ENCODE results near the gene ZNF831.
A peak's percentile ranks its signal among the peaks of the same experiment; 100 is the strongest.

The ZNF831 gene

GRCh38 chr20:59131551-59132285, 31.9 kb upstream of the ZNF831 start:
- H3K9me3 Mint-ChIP-seq (ENCODE audit: low read depth) = no peaks in the 10 kb centered on the region
- H3K4me3 Mint-ChIP-seq = no peak overlapping the region
- no peak overlapping the region for H3K27ac Mint-ChIP-seq
- H3K4me1 Mint-ChIP-seq (ENCODE audit: low read depth) = peaks cover 26% of the 10 kb centered on the region
- H3K27me3 Mint-ChIP-seq = no peaks in the 10 kb centered on the region
- peaks cover 7% of the 10 kb centered on the region for H3K36me3 Mint-ChIP-seq

DNA sequence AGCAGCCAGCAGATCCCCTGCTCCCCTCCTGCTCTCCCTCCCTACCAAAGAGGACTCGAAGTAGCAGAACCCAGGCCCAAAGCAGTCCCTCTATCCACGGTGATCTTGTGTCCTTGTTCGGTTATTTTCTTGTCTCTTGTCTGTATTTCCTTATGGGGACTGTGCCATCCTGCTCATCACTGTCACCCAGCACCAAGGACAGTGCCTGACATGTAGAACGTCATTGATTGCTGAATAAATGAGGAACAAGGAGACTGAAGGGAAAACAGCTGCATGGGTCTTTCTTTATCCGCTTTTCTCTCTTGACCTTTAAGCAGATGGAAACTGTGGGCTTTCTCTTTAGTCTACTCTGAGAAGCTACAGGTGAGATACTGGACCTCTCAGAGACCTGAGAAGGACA, 29.4 kb upstream of the ZNF831 start:
- H3K36me3 Mint-ChIP-seq = peaks cover 4% of the 10 kb centered on the region
- peaks cover 21% of the 10 kb centered on the region for H3K4me1 Mint-ChIP-seq (ENCODE audit: low read depth)
- H3K9me3 Mint-ChIP-seq (ENCODE audit: low read depth) = no peaks in the 10 kb centered on the region
- no peaks in the 10 kb centered on the region for H3K27me3 Mint-ChIP-seq
- no peak overlapping the region for H3K27ac Mint-ChIP-seq
- no peak overlapping the region for H3K4me3 Mint-ChIP-seq

DNA sequence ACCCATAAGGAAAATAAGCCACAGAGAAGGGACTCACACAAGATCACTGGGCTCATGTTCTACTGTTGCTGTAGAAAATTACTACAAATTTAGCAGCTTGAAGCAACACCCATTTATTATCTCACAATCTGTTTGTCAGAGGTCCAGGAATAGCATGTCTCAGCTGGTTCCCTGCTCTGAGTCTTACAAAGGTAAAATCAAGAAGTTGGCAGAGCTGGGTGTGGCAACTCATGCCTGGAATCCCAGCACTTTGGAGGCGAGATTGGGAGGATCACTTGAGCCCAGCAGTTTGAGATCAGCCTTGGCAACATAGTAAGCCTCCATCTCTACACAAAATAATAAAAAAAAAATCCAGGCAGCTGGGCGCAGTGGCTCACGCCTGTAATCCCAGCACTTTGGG, 28.5 kb upstream of the ZNF831 start:
- Mint-ChIP-seq H3K4me3 (no peak overlapping the region), H3K27ac (no peak overlapping the region), H3K36me3 (peaks cover 4% of the 10 kb centered on the region), H3K4me1 (ENCODE audit: low read depth) (peaks cover 24% of the 10 kb centered on the region), H3K9me3 (ENCODE audit: low read depth) (no peaks in the 10 kb centered on the region), H3K27me3 (no peaks in the 10 kb centered on the region)

GRCh38 chr20:59136027-59136426, 27.6 kb upstream of the ZNF831 start:
- Mint-ChIP-seq H3K9me3 (ENCODE audit: low read depth) (no peaks in the 10 kb centered on the region), H3K36me3 (peaks cover 4% of the 10 kb centered on the region), H3K27ac (no peak overlapping the region), H3K27me3 (no peaks in the 10 kb centered on the region), H3K4me1 (ENCODE audit: low read depth) (peaks cover 27% of the 10 kb centered on the region), H3K4me3 (no peak overlapping the region)

GRCh38 chr20:59137532-59137931, 26.1 kb upstream of the ZNF831 start:
- Mint-ChIP-seq H3K27ac (no peak overlapping the region), H3K9me3 (ENCODE audit: low read depth) (no peaks in the 10 kb centered on the region), H3K27me3 (no peaks in the 10 kb centered on the region), H3K4me1 (ENCODE audit: low read depth) (peaks cover 29% of the 10 kb centered on the region), H3K4me3 (no peak overlapping the region), H3K36me3 (peaks cover 4% of the 10 kb centered on the region)

- Mint-ChIP-seq H3K4me3 (no peak overlapping the region), H3K9me3 (ENCODE audit: low read depth) (no peaks in the 10 kb centered on the region), H3K27me3 (no peaks in the 10 kb centered on the region), H3K4me1 (ENCODE audit: low read depth) (peaks cover 29% of the 10 kb centered on the region), H3K27ac (no peak overlapping the region), H3K36me3 (peaks cover 4% of the 10 kb centered on the region)
Measured at GRCh38 chr20:59138114-59138748, 25.4 kb upstream of the ZNF831 start.

DNA sequence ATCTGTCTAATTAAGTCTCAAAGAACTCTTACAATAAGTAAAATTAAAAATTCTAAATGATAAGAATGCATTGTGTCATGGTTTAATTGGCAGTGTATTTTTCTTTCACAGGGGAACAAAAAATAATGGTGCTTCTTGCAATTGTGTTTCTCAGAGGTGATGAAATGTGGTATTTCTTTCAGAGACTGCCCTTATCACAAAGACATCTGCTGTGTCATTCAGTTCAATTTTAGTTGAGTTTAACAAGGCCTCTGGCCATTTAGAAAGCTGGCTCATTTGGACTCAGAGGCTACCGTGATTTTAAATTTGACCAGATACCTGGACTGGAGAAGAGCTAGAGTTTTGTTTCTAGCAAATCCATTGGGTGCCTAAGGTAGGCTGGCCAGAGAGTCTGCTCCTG, 23.6 kb upstream of the ZNF831 start:
- Mint-ChIP-seq H3K27me3 (no peaks in the 10 kb centered on the region), H3K36me3 (no peaks in the 10 kb centered on the region), H3K4me3 (no peak overlapping the region), H3K9me3 (ENCODE audit: low read depth) (no peaks in the 10 kb centered on the region), H3K4me1 (ENCODE audit: low read depth) (peaks cover 43% of the 10 kb centered on the region), H3K27ac (no peak overlapping the region)

- no peaks in the 10 kb centered on the region for H3K36me3 Mint-ChIP-seq
- H3K27me3 Mint-ChIP-seq = no peaks in the 10 kb centered on the region
- H3K9me3 Mint-ChIP-seq (ENCODE audit: low read depth) = no peaks in the 10 kb centered on the region
- peaks cover 61% of the 10 kb centered on the region for H3K4me1 Mint-ChIP-seq (ENCODE audit: low read depth)
- peak overlapping the region; percentile 46 for H3K27ac Mint-ChIP-seq
- H3K4me3 Mint-ChIP-seq = no peak overlapping the region
Measured at GRCh38 chr20:59141818-59142581, 21.6 kb upstream of the ZNF831 start.

DNA sequence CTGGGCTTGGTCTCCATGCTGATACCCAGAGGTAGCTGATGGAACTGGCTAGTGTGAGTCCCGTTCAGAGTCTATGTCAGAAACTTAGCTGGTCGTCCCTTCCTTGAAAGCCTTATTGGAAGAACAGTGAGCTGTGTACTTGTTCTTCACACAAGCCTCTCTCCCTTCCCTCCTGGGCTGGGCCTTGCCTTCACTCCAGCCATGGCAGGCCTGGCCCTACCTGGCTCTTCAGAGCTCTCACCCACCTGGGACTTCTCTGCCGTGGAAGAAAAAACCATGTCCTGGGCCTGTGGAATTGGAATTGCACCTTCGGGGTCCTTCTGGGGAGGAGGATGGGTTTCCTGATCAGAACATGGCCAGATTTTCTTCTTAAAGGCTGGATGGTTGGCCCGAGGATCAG, 20.3 kb upstream of the ZNF831 start:
- H3K27ac Mint-ChIP-seq = no peak overlapping the region
- peaks cover 62% of the 10 kb centered on the region for H3K4me1 Mint-ChIP-seq (ENCODE audit: low read depth)
- H3K27me3 Mint-ChIP-seq = no peaks in the 10 kb centered on the region
- peaks cover 3% of the 10 kb centered on the region for H3K36me3 Mint-ChIP-seq
- no peaks in the 10 kb centered on the region for H3K9me3 Mint-ChIP-seq (ENCODE audit: low read depth)
- H3K4me3 Mint-ChIP-seq = no peak overlapping the region

DNA sequence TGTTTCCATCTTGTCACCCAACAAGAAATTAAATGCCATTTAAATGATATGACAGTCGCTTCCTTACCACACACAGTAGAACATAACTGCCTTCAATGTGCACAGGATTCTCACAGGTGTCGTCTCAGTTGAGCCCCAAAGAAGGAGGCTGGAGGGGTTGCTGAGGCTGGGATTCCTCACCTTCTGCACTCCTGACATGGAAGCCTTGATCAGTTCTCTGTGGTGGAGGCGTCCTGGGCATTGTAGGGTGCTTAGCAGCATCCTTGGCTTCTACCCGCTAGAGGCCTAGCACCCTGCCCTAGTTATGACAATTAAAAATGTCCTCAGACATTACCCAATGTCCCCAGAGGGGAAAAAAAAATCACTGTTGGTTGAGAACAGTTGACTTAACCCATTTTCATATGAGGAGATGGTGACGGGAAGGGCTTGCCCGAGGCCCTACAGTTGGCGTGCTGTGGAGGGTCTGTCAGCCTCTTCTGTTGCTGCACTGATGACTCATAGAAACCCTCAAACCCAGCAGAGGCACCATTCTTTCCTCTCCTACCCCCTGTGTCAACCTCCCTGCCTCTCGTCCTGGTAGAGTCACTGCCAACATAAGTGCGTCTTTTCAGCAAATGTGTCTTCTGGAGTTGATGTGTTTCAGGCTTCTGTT, 19.3 kb upstream of the ZNF831 start:
- Mint-ChIP-seq H3K27me3 (no peaks in the 10 kb centered on the region), H3K27ac (peak overlapping the region; percentile 95), H3K4me1 (ENCODE audit: low read depth) (peaks cover 68% of the 10 kb centered on the region), H3K4me3 (peak overlapping the region; percentile 92), H3K36me3 (peaks cover 3% of the 10 kb centered on the region), H3K9me3 (ENCODE audit: low read depth) (no peaks in the 10 kb centered on the region)

- H3K36me3 Mint-ChIP-seq = peaks cover 3% of the 10 kb centered on the region
Measured at GRCh38 chr20:59144831-59145196, 18.8 kb upstream of the ZNF831 start.

DNA sequence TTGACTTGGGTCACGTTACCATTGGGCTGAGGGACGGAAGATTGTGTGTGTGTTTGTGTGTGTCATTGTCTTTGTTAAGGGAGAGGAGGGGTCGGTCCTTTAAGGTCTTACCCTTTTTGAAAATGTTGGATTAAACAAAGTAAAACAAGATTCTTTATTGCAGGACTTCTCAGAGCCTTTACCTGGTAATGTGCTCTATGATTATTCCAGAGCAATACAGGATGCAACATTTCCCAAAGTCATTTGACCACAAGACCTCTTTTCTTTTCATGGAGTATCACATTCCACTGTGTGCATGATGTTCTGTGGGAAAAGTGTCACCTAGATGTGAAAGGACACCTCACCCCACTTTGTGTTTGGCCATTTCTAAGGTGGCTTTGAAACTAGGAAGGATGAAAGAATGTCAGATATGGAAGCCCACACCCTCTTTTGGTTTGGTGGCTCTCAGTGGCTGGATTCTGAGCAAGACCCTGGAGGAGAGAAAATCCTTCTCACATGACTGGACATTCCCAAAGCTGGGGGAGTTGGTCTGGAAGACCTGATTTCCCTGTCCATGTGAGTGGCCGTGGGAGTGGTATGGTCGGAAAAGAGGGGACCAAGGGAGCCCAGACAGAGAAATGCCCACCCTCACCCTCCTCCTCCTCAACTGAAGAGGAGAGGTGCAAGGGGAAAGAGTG, 18.2 kb upstream of the ZNF831 start:
- no peaks in the 10 kb centered on the region for H3K27me3 Mint-ChIP-seq
- H3K27ac Mint-ChIP-seq = peak overlapping the region; percentile 95
- H3K4me3 Mint-ChIP-seq = peak overlapping the region; percentile 92
- H3K9me3 Mint-ChIP-seq (ENCODE audit: low read depth) = no peaks in the 10 kb centered on the region
- H3K4me1 Mint-ChIP-seq (ENCODE audit: low read depth) = peaks cover 69% of the 10 kb centered on the region
- peaks cover 3% of the 10 kb centered on the region for H3K36me3 Mint-ChIP-seq

More at GRCh38 chr20:59144831-59145196, 18.8 kb upstream of the ZNF831 start:
- H3K27me3 Mint-ChIP-seq = no peaks in the 10 kb centered on the region
- H3K27ac Mint-ChIP-seq = peak overlapping the region; percentile 95
- peaks cover 69% of the 10 kb centered on the region for H3K4me1 Mint-ChIP-seq (ENCODE audit: low read depth)
- no peaks in the 10 kb centered on the region for H3K9me3 Mint-ChIP-seq (ENCODE audit: low read depth)
- H3K4me3 Mint-ChIP-seq = peak overlapping the region; percentile 92

DNA sequence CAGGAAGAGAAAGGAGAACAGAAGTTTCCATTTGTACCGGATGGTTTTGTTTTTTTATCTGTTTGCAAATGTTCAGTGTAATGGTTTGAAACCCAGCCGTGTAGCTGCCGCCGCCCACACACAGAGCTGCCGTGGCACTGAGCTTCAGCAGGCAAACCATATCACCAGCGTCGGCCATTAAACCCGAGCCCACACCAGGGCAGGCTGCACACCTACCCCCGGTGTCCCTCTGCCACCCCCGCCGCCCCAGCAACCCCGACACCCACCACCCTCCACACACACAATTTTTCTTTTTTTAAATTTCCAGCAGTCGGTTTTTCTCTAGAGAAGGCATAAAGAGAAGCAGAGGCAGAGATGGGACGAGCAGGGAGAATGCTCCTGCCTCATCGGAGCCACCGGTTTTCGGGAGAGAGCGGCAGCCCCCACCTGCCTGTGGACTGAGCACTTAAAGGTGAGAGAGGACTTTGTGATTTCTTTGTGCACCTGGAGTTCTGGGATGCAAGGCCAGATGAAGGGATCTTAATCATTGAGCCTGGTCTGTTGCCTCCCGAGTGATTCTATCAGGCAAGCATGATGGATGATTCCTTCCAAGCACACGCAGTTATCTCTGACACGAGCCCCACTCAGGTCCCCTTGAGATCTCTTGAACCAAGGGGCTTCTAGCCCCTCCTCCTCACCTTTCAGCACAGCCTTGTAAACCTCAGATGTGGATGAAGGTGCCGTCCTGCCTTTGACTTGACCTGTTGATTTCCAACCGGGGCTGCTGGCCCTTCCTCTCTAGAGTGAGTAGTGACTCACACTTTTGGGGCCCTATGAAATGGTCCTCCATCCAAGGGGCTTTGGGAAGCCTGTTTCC, 17.5 kb upstream of the ZNF831 start:
- Mint-ChIP-seq H3K9me3 (ENCODE audit: low read depth) (no peaks in the 10 kb centered on the region), H3K4me1 (ENCODE audit: low read depth) (peaks cover 74% of the 10 kb centered on the region), H3K27ac (peak overlapping the region; percentile 95), H3K36me3 (peaks cover 3% of the 10 kb centered on the region), H3K4me3 (peak overlapping the region; percentile 92), H3K27me3 (no peaks in the 10 kb centered on the region)

Measured in activated naive CD8-positive, alpha-beta T cell (primary cell).